Measurements from ENCODE around the gene NPAS3.

Gene NPAS3

DNA sequence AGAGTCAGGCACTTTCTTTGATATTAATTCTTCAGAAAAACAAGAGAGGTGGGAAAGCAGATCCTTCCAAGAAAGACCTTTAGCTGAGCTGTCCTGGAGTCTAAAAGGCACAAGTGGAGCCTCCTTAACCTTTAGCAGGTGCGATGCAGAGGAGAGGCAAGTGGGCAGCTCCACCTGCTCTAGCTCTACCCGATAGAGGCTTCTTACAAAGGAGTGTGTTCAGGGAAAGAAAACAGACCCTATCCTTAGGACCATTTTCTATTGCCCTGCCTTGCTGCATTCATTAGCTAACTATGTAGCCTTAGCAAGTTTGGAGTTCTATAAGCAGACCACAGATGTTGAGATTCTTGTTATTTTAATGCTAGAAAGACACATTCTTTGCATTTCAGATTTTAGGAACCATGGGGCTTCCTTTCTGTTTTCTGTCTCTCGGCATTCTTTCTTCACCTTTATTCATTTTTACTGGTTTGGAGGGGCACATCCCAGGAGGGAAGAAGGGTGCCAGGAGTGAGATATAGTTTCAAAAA, 797.7 kb downstream of the NPAS3 start:
- no peak for FAIRE-seq

DNA sequence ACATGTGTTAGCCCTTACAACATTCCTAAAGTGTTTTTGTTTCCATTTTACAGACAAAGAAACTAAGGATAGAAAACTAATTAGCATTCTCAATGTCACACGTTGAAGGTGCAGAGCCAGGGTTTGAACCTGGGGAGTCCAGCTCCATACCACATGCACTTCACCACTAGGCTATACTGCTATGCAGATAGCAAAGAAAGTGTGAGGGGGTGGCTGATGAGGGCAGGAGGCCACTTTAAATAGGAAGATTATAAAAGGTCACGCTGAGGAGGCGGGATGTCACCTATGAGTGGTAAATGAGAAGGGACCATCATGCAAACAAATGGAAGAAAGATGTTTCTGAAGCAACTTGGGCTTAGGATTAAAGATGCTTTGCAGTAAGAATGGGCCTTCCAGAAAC, 798.3 kb downstream of the NPAS3 start:
- no peak for FAIRE-seq

DNA sequence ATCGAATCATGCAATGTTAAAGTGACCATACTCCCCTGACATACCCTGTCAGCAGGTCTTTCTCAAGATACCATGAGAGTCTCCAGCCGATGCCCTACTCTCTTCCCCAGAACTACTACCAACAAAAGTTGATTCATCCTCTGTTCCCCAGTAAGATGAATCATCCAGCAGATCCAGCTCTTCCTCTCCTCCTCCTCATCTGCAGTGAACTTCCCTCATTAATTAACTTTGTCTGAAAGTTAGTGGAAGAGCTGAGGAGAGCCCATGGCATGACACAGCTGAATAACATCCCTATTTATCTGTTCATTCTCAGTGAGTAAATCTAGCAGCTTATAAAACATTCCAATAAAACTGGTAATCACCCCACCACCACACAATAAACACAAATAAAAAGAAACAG, 798.8 kb downstream of the NPAS3 start:
- no peak for FAIRE-seq

DNA sequence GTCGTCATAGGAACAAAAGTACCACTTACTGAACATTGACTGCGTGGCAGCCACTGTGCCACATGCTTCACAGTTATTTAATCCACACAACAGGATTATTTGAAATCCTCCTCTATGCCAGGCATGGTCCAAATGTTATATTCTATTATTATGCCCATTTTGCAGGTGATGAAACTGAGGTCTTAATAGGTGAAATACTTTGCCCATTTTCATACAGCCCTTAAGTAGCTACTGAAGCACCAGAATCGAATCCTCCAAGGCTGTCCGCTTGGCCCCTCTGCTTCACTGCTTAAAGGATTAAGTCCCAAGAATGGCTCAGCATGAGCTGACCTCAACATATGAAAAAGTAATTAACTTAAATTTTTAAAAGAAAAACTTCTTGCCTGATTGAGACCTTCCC, 799.4 kb downstream of the NPAS3 start:
- no peak for FAIRE-seq

DNA sequence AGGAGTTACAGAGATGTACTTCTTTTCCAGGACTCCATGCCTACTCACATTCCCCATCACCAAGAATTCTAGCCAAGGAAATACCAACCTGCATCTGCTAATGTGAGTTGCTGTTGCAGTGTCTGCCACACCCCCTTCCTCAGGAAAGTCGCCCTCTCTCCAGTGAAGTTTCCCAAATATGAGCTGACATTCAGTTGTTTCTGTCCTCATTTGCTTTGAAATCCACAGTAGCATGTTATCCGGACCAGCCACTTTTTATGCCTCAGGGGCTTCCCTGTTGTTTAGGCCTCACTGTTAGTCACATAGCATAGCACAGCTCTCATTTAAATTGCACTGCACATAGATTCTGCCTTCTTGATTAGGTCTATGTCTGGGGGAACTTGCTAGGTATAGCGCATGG, 799.8 kb downstream of the NPAS3 start:
- no peak for FAIRE-seq

DNA sequence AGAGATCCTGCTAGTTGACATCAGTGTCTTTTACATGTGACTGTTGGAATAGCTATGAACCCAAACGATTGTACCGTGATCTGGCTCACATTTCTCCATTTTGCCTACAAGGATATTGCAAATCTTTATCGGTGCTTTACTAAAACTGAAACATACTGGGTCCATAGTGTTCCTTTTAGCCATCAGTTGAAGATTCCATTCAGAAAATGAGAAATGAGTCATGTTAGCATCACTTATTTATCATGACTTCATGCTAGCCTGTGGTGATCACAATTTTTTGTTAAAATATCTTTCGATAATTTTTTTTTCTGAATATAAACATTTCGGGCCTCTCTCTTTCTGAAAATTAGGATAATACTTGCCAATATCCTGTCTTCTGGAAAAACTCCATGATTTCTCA, 801.9 kb downstream of the NPAS3 start:
- no peak for FAIRE-seq

DNA sequence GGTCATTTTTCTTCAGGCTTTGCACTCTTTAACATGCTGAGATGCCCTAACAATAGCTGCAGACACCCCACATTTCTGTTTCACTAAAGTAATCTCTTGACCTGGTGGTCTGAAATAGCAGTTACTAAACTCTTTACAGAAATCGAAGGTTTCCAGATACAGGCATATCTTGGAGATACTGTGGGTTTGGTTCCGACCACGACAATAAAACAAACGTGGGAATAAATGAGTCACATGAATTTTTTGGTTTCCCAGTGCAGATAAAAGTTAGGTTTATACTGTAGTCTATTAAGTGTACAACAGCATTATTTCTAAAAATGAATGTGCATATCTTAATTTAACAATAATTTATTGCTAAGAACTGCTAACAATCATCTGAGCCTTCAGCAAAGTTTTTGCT, 803.5 kb downstream of the NPAS3 start:
- no peak for FAIRE-seq

DNA sequence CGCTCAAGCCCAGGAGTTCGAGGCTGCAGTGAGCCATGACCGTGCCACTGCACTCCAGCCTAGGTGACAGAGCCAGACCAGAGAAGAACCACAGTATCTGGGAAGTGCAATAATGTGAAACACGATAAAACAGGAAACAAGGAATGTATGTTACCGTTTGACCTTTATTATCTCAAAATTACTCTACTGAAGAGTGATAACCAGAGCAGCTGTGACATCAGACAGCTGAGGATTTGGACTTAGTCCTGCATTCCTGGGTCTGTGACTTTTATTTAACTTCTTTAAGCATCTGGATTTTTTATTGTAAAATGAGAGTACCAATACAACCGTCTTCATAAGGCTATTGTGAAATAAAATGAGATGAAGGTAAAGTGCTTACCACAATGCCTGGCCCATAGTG, 806.5 kb downstream of the NPAS3 start:
- no peak for FAIRE-seq

DNA sequence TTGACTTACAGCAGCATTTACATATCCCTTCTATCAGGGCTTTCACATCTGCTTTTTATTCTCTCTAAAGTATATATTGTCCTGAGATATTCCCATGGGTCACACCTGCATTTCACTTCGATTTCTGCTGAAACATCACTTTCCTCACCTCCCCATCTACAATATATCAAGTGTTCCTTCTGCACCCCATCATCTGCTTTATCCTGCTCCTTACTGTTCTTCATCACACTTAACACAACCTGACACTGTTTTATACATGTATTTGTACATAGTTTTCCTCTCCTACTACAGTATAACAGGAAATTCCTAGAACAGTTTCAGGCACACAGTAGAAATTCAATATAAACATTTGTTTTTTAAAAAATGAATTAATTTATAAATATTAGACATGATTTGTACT, 809.1 kb downstream of the NPAS3 start:
- FAIRE-seq, result no peak

DNA sequence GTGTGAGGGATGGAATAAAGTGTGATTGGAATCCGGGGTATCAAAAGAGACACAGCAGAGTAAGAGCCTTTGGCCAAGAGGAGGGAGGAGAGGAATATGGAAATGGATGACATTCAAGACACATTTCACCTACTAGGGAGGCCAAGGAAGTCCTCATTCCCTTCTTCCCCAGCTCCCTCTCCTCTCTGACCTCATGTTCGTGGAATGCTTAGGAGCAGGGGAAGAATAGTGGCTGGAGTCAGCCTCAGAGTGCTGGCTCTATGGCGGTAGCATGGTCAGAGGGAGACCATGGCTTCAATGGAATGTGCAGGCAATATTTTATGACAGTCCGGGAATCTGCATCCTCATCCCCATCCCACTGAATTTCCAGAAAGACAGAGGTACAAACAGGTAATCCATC, 815.6 kb downstream of the NPAS3 start:
- no peak for FAIRE-seq

DNA sequence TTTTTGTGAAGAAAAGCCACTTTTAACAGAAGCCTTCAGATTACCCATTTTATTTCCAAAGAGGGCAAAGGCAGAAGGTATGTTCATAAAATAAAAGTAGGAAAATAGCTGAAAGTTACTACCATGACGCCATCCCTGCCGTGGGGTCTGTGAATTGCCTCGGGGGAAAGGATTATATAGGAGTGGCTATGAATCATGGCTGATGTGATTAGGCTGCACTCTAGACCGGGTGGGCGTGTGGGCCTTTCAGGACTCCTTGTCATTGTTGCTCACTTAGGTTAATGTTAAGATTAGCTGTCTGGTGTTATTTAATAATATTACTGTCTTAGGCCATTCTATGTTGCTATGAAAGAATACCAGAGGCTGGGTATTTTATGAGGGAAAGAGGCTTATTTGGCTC, 816.7 kb downstream of the NPAS3 start:
- no peak for FAIRE-seq

DNA sequence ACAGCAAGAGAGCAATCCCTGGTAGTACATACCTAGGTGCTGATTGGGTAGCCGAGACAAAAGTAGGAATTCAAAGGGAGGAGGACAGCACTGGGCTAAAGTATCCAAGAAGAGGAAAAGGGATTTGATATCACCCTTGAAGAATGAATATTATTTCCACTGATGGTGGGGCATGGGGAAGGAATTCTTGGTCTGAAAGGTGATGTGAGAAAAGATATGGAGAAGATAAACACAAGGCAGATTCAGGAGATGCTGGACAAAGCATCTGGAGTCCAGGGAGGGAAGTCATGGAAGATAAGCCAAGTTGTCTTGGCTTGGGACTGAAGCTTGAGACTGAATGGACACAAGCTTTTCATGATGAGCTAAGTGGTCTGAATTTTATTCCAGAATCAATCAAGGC, 818.2 kb downstream of the NPAS3 start:
- FAIRE-seq, result no peak

DNA sequence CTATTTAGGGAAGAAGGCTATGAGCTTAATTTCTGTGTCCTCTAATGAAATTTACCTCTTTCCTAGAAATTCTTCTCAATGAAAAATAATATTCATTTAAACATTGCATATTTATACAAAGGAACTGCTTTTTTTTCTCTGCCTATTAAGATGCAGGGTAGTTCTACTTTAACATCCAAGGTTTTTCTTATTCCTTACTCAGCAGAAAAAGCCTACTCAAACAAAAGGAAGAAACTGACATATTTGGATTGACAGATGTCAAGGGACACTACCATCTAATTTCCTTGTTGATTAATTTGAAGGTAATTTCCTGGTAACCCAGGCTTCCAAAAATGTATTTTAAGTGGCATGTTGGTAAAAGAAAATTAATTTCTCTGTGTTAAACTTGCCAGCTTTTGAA, 819.9 kb downstream of the NPAS3 start:
- FAIRE-seq, result no peak

DNA sequence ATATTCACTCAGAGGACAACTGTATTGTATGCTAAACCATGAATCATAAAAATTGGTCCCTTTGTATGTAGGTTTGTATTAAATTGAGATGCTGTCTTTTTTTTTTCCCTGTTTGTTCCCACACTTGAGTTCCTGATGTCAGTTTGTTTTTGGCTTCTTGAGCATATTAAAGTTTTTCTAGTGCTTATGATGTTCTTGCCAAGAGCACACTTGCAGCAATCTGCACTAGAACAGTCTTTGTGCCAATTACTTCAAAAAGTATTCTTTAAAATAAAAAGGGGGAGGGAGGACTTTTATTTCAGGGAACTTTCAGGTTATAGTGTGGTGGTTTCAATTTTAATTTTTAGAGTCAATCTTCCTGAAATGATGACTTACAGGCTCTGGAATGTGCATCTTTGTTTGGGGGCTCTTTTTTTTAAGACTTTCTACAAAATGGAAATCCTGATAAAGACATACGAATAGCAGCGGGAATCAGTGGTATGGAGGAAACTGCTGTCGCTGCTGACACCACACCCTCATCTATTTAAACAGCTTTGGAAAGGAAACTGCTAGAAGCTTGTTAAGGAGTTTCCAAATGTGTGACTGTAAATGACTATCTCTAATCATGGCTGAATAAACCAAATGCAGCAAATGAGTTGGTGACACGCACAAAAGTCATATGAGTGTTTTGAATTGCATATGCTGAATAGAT, 823.6 kb downstream of the NPAS3 start:
- no peak for FAIRE-seq

DNA sequence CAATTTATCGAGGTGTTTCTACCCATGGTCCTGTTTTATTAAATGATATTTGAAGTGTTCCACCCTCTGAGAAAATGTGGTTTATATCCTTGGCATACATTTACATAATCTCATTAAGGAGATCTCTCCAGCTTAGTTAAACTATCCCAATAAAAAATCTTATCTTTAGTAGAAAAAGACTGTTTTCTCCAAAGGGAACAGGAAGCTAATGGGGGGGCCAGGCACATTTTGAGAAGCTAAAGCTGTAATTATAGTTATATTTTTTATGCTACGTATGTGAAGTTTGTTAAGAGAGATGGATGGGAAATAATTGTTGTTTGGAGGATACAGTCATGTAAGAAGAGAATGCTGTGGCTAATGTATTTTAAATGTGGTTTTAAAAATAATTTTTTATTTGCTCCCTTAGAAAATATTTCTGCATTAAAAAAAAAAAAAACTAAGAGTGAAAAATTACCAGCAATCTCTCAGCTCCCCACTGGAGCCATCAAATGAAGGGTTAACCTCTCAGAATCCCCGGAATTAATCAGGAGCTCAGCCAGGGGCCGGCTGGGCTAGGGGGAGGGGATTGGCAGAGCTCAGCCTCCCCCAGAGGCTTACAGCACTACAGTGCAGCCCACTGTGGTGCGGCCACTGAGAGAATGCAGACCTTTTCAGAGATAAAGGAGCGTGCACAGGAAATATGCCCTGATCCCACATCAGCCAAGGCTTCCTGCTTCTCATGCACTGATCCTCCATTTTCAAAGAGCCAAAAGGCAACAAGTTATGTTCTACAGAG, 826.4 kb downstream of the NPAS3 start:
- no peak for FAIRE-seq

DNA sequence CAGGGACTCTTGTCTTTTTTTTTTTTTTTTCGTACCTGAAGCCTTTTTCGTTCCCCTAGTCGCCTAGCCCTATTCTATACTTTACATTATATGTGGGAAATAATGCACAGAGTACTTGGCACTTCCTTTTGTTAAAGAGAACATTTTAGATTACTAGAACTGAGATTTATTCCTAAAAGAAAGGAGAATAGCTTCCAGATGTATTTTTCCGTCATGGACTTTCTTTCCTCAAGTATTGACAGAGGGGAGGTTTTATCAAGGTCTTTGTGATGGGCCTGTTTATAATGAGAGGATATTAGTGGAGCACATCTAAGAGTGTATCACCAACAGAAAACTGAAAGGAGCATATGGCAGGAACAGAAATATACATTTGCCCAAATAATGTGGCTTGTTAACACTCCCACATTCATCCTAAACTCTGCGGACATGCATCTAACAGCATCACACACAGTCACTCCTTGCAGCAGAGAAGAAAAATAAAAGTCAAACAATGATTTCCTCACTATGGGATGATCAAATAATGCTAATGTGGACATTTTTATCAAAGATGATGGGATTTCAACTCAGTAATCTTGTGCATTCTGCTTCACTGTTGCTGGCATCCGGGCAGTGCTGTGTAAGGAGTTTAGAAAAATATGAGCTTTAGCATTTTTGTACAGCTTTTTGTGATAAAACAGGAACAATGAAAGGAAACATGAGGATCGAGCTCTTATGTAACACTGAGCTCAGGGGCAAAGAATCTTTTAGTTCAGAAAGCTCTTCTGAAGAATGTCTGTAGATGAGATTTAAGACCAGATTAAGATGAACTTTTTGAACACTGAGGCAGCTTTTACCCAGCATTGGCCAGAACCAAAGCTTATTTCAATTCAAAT, 829.1 kb downstream of the NPAS3 start:
- FAIRE-seq, result no peak

DNA sequence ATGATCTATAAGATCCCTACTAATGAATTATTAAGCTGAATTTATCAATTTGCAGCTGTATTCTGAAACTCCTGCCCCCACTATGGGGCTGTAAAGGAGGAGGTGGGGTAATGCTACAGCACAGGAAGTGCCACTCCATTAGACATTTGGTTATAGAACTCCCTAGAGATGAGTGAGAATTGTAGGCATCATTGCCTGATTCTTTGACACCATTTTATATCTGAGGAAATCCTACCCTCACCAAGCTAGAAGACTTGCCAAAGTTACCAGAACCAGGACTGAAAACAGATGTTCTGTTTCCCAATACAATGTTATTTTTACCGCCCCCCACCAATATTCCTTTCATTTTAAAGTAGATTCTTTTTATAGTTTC, 829.8 kb downstream of the NPAS3 start:
- no peak for FAIRE-seq

DNA sequence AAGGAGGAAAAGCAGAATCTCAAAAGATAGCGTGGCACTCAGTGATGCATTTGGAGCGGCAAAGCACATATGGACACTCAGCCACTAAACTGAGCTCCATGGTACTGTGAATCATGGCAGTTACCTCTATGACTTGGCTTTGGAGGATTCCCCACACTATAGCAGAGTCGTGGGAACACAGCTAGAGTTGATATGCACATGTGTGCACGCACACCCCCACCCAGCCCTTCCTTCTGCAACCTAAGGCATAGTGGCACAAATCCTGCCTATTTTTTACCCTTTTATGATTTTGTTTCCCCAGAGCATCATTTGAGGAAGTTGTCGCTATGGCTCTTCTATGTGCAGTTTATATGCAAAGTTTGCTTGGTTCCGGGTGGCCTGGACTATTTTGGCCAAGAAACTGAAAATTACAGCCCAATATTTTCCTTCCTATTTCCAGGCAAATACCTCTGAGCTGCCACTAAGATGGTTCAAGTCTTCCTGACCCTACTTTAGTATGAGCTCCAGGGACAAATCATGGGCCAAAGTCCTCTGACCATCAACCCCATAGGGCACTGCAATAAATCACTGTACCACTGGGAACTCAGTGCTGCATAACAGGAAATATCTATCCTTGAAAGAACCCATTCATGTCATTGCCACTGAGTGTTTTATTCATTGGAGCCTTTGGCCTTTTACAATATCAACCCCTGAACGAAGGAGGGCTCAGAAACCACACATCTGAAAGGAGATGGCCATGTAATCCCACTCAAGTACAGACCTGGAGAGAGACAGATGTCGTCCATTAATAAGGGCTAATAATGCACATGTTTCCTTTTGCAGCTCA, 834.7 kb downstream of the NPAS3 start:
- FAIRE-seq, result no peak

DNA sequence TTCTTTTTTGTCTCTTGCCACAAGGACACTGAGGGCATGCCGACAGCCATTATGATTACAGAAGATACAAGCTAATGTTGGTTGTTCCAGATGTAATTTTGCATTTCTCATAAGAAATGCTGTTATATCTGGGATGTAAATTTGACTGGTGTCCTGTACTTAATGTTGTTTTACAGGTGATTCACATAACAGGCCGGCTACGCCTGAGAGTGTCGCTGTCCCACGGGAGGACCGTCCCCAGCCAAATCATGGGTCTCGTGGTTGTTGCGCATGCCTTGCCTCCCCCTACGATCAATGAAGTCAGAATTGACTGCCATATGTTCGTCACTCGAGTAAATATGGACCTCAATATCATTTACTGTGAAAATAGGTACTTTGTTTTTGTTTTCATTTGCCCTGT, 835.5 kb downstream of the NPAS3 start:
- no peak for FAIRE-seq

DNA sequence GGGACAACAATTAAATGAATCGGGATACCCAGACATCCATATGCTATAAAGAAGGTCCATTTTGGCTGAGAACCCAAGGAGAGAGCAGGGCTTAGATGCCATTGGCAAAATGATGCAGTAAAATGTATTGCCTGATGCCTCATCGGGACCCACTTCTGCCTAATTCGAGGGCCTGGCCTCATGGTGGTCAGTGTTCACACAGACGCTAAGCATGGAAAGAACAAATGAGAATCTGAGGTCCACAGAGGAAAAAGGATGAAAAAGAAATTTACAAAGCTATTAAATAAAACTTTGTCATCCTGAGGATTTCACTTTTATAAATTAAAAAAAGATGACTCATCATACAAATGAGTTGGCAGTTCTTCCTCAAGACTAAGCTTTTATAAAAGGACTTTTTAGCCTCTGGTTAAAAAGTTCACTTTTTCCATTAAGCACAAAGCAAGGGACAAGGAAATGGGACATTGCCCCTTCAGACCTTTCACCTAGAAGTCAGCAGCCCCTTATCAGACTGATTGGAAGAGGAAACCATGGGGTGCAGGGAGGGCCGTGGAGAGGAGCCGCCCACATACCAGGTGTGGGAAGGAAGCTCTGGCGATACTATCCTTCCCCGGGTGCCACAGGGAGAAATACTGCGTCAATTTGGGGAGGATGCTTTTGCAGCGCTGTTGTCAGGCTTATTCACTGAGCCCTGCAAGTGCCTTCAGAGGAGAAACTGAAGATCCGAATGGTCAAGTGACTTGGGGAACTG, 836.2 kb downstream of the NPAS3 start:
- no peak for FAIRE-seq

DNA sequence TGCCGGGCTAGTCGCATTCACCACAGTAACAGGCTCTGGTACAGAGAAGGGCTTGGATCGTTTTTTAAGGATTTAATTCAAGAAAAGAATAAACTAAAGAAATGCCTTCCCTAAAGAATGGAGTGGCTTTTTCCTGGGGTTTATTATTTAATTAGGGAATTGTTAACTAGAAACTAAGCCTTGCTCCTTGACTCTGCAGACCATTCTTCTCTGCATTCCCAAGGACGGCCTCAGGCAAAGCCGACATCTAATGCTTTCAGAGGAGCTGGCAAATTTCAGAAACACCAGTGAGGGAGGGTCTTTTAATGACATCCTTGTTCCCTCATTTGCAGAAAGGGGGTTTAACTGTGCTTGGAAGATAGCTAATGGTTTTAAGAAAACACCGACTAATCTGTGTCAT, 838.2 kb downstream of the NPAS3 start:
- no peak for FAIRE-seq

DNA sequence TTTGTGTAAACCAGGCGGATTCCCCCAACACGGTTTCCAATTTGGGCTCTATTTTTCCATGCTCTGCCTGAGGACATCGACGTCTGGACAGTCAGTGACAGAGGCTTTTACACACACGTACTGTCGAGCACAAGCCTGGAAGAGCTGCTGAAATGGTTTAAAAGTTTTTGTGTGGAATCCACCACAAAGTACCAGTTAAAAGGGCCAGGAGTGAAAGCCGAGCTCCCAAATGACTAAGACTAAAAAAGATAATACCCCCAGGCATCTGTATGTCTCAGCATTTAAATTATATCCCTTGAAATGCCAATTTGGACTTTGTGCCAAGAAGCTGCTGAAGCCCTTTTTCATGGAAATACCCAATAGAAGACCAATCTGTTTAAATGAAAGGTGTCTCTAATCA, 839.0 kb downstream of the NPAS3 start:
- FAIRE-seq, result no peak

Data from A204.1 (cell line).